H9 (cell line): ENCODE data around the gene DESI2. TPM values are rescaled to one million over a fixed set of nuclear protein-coding genes. Genes with fewer than 3 reads are reported as not detected.

ENCODE experiments used
- DNase-seq: peaks from one replicate; pipeline ENCODE4 v3.0.0-alpha.2; 2017
- H2AFZ ChIP-seq: one replicate; pipeline ENCODE4 v1.6.1; 2013; ENCODE audit warnings: mild to moderate bottlenecking, low read length, control low read depth, moderate library complexity
- H2AK5ac ChIP-seq: 2 replicates; pipeline ENCODE4 v1.6.1; 2013; ENCODE audit warnings: low read length, control low read depth, mixed read lengths; ENCODE audit not compliant: insufficient read length
- H2BK120ac ChIP-seq: one replicate; pipeline ENCODE4 v1.6.1; 2013; ENCODE audit warnings: low read depth, mild to moderate bottlenecking, low read length, control low read depth, inconsistent platforms; ENCODE audit not compliant: poor library complexity, severe bottlenecking
- H2BK12ac ChIP-seq: 2 replicates; pipeline ENCODE4 v1.6.1; 2013; ENCODE audit warnings: low read length, control low read depth, mixed read lengths, low read depth; ENCODE audit not compliant: insufficient read length
- H2BK15ac ChIP-seq: 2 replicates; pipeline ENCODE4 v1.6.1; 2013; ENCODE audit warnings: low read depth, low read length, control low read depth
- H2BK20ac ChIP-seq: one replicate; pipeline ENCODE4 v1.6.1; 2013; ENCODE audit warnings: low read depth, mild to moderate bottlenecking, low read length, control low read depth, inconsistent platforms; ENCODE audit not compliant: poor library complexity, severe bottlenecking
- H2BK5ac ChIP-seq: 2 replicates; pipeline ENCODE4 v1.6.1; 2013; ENCODE audit warnings: low read length, control low read depth, mixed read lengths; ENCODE audit not compliant: insufficient read length
- H3K14ac ChIP-seq: 2 replicates; pipeline ENCODE4 v1.6.1; 2013; ENCODE audit warnings: low read length, control low read depth; ENCODE audit not compliant: insufficient read depth
- H3K18ac ChIP-seq: 2 replicates; pipeline ENCODE4 v1.6.1; 2013; ENCODE audit warnings: low read depth, mild to moderate bottlenecking, mixed read lengths, low read length, control low read depth; ENCODE audit not compliant: insufficient read length
- H3K23ac ChIP-seq: 2 replicates; pipeline ENCODE4 v1.6.1; 2013; ENCODE audit warnings: low read length, control low read depth, mixed read lengths, low read depth; ENCODE audit not compliant: insufficient read length
- H3K23me2 ChIP-seq: 2 replicates; pipeline ENCODE4 v1.6.1; 2013; ENCODE audit warnings: low read depth, mild to moderate bottlenecking, mixed read lengths, low read length, control low read depth; ENCODE audit not compliant: insufficient read length, poor library complexity, severe bottlenecking
- H3K27ac ChIP-seq: 2 replicates; pipeline ENCODE4 v1.5.1; 2013; ENCODE audit warnings: low read length, control low read depth, mixed read lengths, low read depth; ENCODE audit not compliant: insufficient read length
- H3K27me3 ChIP-seq: 2 replicates; pipeline ENCODE4 v1.6.1; 2013; ENCODE audit warnings: low read length, control low read depth, inconsistent platforms; ENCODE audit not compliant: insufficient read depth
- H3K4ac ChIP-seq: 2 replicates; pipeline ENCODE4 v1.6.1; 2013; ENCODE audit warnings: low read depth, mild to moderate bottlenecking, control low read depth, inconsistent platforms, low read length, moderate library complexity
- H3K4me1 ChIP-seq: 2 replicates; pipeline ENCODE4 v1.6.1; 2013; ENCODE audit warnings: low read length, control low read depth, inconsistent platforms; ENCODE audit not compliant: insufficient read depth
- H3K4me2 ChIP-seq: 2 replicates; pipeline ENCODE4 v1.6.1; 2013; ENCODE audit warnings: low read length, control low read depth, mixed read lengths; ENCODE audit not compliant: insufficient read length, insufficient read depth
- H3K56ac ChIP-seq: 2 replicates; pipeline ENCODE4 v1.6.1; 2013; ENCODE audit warnings: low read depth, mild to moderate bottlenecking, mixed read lengths, low read length, control low read depth; ENCODE audit not compliant: insufficient read length
- H3K79me1 ChIP-seq: 2 replicates; pipeline ENCODE4 v1.6.1; 2013; ENCODE audit warnings: low read depth, mild to moderate bottlenecking, moderate library complexity, low read length, control low read depth, inconsistent platforms; ENCODE audit not compliant: insufficient read depth, poor library complexity, severe bottlenecking
- H3K79me2 ChIP-seq: 2 replicates; pipeline ENCODE4 v1.6.1; 2013; ENCODE audit warnings: low read length, control low read depth, inconsistent platforms; ENCODE audit not compliant: insufficient read depth
- H3K9ac ChIP-seq: 2 replicates; pipeline ENCODE4 v1.6.1; 2013; ENCODE audit warnings: low read length, control low read depth, mixed read lengths; ENCODE audit not compliant: insufficient read length; ENCODE audit errors: extremely low read depth
- H3K9me3 ChIP-seq: one replicate; pipeline ENCODE4 v1.6.1; 2013; ENCODE audit warnings: low read depth, low read length, inconsistent platforms; ENCODE audit not compliant: control insufficient read depth
- H3T11ph ChIP-seq: one replicate; pipeline ENCODE4 v1.6.1; 2013; ENCODE audit warnings: mild to moderate bottlenecking, low read length, control low read depth, inconsistent platforms
- H4K20me1 ChIP-seq: one replicate; pipeline ENCODE4 v1.6.1; 2013; ENCODE audit not compliant: control insufficient read depth, insufficient read length, insufficient read depth
- H4K5ac ChIP-seq: 2 replicates; pipeline ENCODE4 v1.6.1; 2013; ENCODE audit warnings: low read depth, mild to moderate bottlenecking, mixed read lengths, low read length, control low read depth; ENCODE audit not compliant: insufficient read length
- H4K8ac ChIP-seq: replicated peaks from 2 replicates; pipeline ENCODE4 v1.6.1; 2013; ENCODE audit warnings: low read length, control low read depth, mixed read lengths, low read depth; ENCODE audit not compliant: insufficient read length
- H4K91ac ChIP-seq: 2 replicates; pipeline ENCODE4 v1.6.1; 2013; ENCODE audit warnings: low read depth, mild to moderate bottlenecking, moderate library complexity, mixed read lengths, low read length, control low read depth; ENCODE audit not compliant: insufficient read length
- H3K27ac Mint-ChIP-seq, 3 experiments: 2 replicates in 2 of 3; 3 replicates in 1 of 3; pipeline ENCODE4 v1.8.0; 2020 to 2021; ENCODE audit warnings: mixed read lengths in 3 of 3, mild to moderate bottlenecking in 1 of 3, moderate library complexity in 1 of 3
- H3K27me3 Mint-ChIP-seq: 2 replicates; pipeline ENCODE4 v1.8.0; 2021; ENCODE audit warnings: low read depth, mild to moderate bottlenecking, moderate library complexity, mixed read lengths
- H3K36me3 Mint-ChIP-seq, 3 experiments: 2 replicates in 2 of 3; 3 replicates in 1 of 3; pipeline ENCODE4 v1.8.0; 2020 to 2021; ENCODE audit warnings: low read depth in 3 of 3, mixed read lengths in 3 of 3; ENCODE audit not compliant: insufficient read depth in 1 of 3
- H3K4me1 Mint-ChIP-seq, 2 experiments: 2 replicates each; pipeline ENCODE4 v1.8.0; 2020; ENCODE audit warnings: mixed read lengths in 2 of 2
- H3K4me3 Mint-ChIP-seq, 2 experiments: 2 replicates in 1 of 2; 3 replicates in 1 of 2; pipeline ENCODE4 v1.8.0; 2020 to 2021; ENCODE audit warnings: mild to moderate bottlenecking in 2 of 2, mixed read lengths in 2 of 2, moderate library complexity in 1 of 2
- H3K9me3 Mint-ChIP-seq, 2 experiments: 2 replicates in 1 of 2; 3 replicates in 1 of 2; pipeline ENCODE4 v1.8.0; 2020; ENCODE audit warnings: mild to moderate bottlenecking in 2 of 2, mixed read lengths in 2 of 2, moderate library complexity in 1 of 2
- WGBS: extraction: QIAGEN DNeasy Blood & Tissue Kit; methylation state at CpG from one replicate; pipeline ENCODE4 v1.1.7; 2013; ENCODE audit warnings: missing lambda C conversion rate, low lambda C conversion rate, mixed read lengths; ENCODE audit not compliant: insufficient read length; ENCODE audit errors: extremely low coverage; 5-methylcytosine and 5-hydroxymethylcytosine counted together
- total RNA-seq: library from RNA; stranded (reverse); gene quantifications from 2 replicates; pipeline ENCODE4 v1.2.1, GENCODE V29; 2021
- TF ChIP-seq, protein P1 (sequence below): fragments of 200-600 bp; sonication (generic); conservative IDR thresholded peaks from 3 replicates; pipeline ENCODE4 v1.8.0; 2021; ENCODE audit warnings: antibody characterized with exemption, mild to moderate bottlenecking

The DESI2 gene
- total RNA-seq, 1 experiment from 2014 or later, result 89.9 TPM

DNA sequence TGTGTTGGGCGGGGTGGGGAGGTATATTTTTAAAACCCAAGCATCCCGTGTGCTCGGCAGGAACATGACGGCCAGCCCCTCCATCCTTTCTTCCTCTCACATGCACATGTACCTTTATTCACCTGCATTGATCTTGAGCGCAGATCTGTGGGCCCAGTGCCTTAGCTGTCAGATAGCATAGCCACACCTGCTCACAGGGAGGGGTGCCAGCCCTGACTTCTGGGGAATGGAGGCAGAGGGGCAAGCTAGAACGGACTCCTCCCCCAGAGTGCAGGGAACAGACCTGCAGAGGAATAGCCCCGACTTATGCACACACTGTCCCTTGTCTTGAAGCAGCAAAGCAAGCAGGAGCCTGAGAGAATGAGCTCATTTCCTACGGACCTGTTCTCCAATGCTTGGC, 56.1 kb downstream of the DESI2 start:
- Histone ChIP-seq H2BK12ac (no peak overlapping the region), H3K9me3 (no peaks in the 10 kb centered on the region)

More for the DNA sequence above, 56.1 kb downstream of the DESI2 start:
- no peak overlapping the region for H2BK15ac ChIP-seq
- H3K27ac ChIP-seq, result no peak overlapping the region
- H2BK120ac ChIP-seq, result no peak overlapping the region
- H2BK5ac ChIP-seq, result no peak overlapping the region
- H3K23ac ChIP-seq, result no peak overlapping the region
- H3K4ac ChIP-seq, result no peak overlapping the region
- no peaks in the 10 kb centered on the region for H3K27me3 ChIP-seq
- no peaks in the 10 kb centered on the region for H3K23me2 ChIP-seq
- Mint-ChIP-seq H3K4me1 (peaks cover 3 to 4% of the 10 kb centered on the region in 2 experiments; a peak in 2 of 4 replicates), H3K9me3 (no peaks in the 10 kb centered on the region), H3K4me3 (no peak overlapping the region), H3K27me3 (no peaks in the 10 kb centered on the region), H3K36me3 (peaks cover 4 to 18% (median 16%) of the 10 kb centered on the region in 3 experiments; a peak in 6 of 7 replicates), H3K27ac (no peak overlapping the region)
- H3K4me2 ChIP-seq, result no peak overlapping the region
- H3K79me1 ChIP-seq, result no peaks in the 10 kb centered on the region
- H2BK20ac ChIP-seq, result no peak overlapping the region
- no peak overlapping the region for H2AK5ac ChIP-seq
- H4K5ac ChIP-seq, result no peak overlapping the region
- TF ChIP-seq, protein P1, sequence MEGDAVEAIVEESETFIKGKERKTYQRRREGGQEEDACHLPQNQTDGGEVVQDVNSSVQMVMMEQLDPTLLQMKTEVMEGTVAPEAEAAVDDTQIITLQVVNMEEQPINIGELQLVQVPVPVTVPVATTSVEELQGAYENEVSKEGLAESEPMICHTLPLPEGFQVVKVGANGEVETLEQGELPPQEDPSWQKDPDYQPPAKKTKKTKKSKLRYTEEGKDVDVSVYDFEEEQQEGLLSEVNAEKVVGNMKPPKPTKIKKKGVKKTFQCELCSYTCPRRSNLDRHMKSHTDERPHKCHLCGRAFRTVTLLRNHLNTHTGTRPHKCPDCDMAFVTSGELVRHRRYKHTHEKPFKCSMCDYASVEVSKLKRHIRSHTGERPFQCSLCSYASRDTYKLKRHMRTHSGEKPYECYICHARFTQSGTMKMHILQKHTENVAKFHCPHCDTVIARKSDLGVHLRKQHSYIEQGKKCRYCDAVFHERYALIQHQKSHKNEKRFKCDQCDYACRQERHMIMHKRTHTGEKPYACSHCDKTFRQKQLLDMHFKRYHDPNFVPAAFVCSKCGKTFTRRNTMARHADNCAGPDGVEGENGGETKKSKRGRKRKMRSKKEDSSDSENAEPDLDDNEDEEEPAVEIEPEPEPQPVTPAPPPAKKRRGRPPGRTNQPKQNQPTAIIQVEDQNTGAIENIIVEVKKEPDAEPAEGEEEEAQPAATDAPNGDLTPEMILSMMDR, result no peak
- no peak overlapping the region for H3T11ph ChIP-seq
- H4K8ac ChIP-seq, result no peak overlapping the region
- no peaks in the 10 kb centered on the region for H3K79me2 ChIP-seq
- no peak overlapping the region; the same call in 1 of the 2 replicates for H3K14ac ChIP-seq
- no peak overlapping the region for H3K9ac ChIP-seq
- no peak overlapping the region for H3K18ac ChIP-seq
- no peak overlapping the region for H3K56ac ChIP-seq
- no peaks in the 10 kb centered on the region for H3K4me1 ChIP-seq
- no CpG with 5 or more reads among the region's 8 CpGs for WGBS
- no peak overlapping the region for H2AFZ ChIP-seq
- H4K91ac ChIP-seq, result no peak overlapping the region
- H4K20me1 ChIP-seq, result no peaks in the 10 kb centered on the region
- no peak for DNase-seq
